ENCODE results near the gene KLHDC10. TPM values are rescaled to one million over a fixed set of nuclear protein-coding genes. Genes with fewer than 3 reads are reported as not detected.
A peak's percentile ranks its signal among the peaks of the same experiment; 100 is the strongest.
"Not testable (repeated sequence)": the region's sequence is repeated elsewhere in the genome, so short reads cannot be mapped to it uniquely, and the experiment has no call there.

Gene KLHDC10
- total RNA-seq, 1 donor from 2014 or later = 12.6 TPM

GRCh38 chr7:130084037-130084875 lies 13.9 kb downstream of the KLHDC10 start:
- no peak for DNase-seq (ENCODE audit: low read depth)
- H3K4me3 ChIP-seq (ENCODE audit: low read depth, low read length) = no peak overlapping the region
- TF ChIP-seq, protein P1, sequence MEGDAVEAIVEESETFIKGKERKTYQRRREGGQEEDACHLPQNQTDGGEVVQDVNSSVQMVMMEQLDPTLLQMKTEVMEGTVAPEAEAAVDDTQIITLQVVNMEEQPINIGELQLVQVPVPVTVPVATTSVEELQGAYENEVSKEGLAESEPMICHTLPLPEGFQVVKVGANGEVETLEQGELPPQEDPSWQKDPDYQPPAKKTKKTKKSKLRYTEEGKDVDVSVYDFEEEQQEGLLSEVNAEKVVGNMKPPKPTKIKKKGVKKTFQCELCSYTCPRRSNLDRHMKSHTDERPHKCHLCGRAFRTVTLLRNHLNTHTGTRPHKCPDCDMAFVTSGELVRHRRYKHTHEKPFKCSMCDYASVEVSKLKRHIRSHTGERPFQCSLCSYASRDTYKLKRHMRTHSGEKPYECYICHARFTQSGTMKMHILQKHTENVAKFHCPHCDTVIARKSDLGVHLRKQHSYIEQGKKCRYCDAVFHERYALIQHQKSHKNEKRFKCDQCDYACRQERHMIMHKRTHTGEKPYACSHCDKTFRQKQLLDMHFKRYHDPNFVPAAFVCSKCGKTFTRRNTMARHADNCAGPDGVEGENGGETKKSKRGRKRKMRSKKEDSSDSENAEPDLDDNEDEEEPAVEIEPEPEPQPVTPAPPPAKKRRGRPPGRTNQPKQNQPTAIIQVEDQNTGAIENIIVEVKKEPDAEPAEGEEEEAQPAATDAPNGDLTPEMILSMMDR (conservative IDR thresholded peaks at IDR 0.05; ENCODE audit: low read depth, low read length) = peak; percentile 67

GRCh38 chr7:130085235-130085634 lies 14.9 kb downstream of the KLHDC10 start:
- H3K4me3 ChIP-seq (ENCODE audit: low read depth, low read length); DNase-seq (ENCODE audit: low read depth): not testable (repeated sequence)

- H3K4me3 ChIP-seq (ENCODE audit: low read depth, low read length) = no peak overlapping the region
- TF ChIP-seq, protein P1 (conservative IDR thresholded peaks at IDR 0.05; ENCODE audit: low read depth, low read length) = no peak
- DNase-seq (ENCODE audit: low read depth) = no peak
These were observed 16.6 kb downstream of the KLHDC10 start for GRCh38 chr7:130086938-130087337.

- TF ChIP-seq, protein P1 (conservative IDR thresholded peaks at IDR 0.05; ENCODE audit: low read depth, low read length) = no peak
- no peak for DNase-seq (ENCODE audit: low read depth)
- H3K4me3 ChIP-seq (ENCODE audit: low read depth, low read length) = no peak overlapping the region
These were observed 17.0 kb downstream of the KLHDC10 start for GRCh38 chr7:130087364-130087763.

DNA sequence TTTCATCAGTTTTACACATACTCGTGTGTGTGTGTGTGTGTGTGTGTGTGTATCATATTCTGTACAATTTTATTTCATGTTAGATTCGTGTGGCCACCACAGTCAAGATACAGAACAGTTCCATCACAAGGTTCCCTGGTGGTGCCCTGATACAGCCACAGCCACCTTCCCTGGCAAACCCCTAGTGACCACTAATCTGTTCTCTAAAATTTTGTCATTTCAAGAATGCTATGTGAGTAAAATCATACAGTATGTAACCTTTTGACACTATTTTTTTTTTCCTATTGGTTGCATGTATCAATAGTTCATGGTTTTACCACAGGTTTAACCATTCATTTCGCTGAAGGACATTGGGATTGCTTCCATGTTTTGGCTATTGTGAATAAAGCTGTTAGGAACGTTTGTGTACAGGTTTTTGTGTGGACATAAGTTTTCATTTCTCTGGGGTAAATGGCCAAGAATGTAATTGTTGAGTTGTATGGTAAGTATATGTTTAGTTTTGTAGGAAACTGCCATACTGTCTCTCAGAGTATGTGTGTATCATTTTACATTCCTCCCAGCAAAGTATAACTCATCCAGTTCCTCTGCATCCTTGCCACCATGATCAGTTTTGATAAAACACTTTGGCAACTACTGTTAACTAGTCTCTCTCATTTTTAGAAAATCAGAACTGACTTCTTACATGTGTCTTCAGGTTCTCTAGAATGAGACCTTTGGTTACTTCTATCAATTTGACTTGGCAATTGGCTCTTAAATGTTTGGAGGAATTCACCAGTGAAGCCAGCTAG lies 20.6 kb downstream of the KLHDC10 start:
- TF ChIP-seq, protein P1 (conservative IDR thresholded peaks at IDR 0.05; ENCODE audit: low read depth, low read length) = no peak
- no peak overlapping the region for H3K4me3 ChIP-seq (ENCODE audit: low read depth, low read length)

DNA sequence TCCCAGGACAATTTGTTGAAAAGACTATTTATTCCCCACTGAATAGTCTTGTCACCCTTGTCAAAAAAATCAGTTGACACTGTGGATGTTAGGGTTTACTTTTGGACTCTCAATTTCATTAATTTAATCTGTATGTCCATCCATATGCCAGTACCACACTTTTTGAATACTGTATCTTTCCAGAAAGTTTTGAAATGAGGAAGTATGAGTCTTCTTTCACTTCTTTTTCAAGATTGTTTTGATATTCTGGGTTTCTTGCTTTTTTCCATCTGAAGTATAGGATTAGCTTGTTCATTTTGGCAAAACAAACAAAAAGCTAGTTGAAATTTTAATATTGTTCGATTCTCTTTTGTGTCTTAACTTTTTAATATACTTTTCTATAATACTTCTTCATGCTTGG lies 21.7 kb downstream of the KLHDC10 start:
- H3K4me3 ChIP-seq (ENCODE audit: low read depth, low read length) = no peak overlapping the region
- TF ChIP-seq, protein P1 (conservative IDR thresholded peaks at IDR 0.05; ENCODE audit: low read depth, low read length) = no peak
- no peak for DNase-seq (ENCODE audit: low read depth)

More for the DNA sequence above, 20.6 kb downstream of the KLHDC10 start:
- no peak for DNase-seq (ENCODE audit: low read depth)

- H3K4me3 ChIP-seq (ENCODE audit: low read depth, low read length) = no peak overlapping the region
- TF ChIP-seq, protein P1 (conservative IDR thresholded peaks at IDR 0.05; ENCODE audit: low read depth, low read length) = no peak
- DNase-seq (ENCODE audit: low read depth) = no peak
These were observed 22.3 kb downstream of the KLHDC10 start for GRCh38 chr7:130092598-130092997.
